HG03097 (cell line): ENCODE measurements around the gene GPHB5.
"Not testable (repeated sequence)": the region's sequence is repeated elsewhere in the genome, so short reads cannot be mapped to it uniquely, and the experiment has no call there.

ENCODE experiments used
- ATAC-seq: cut with Tn5 transposase; IDR thresholded peaks from one replicate; pipeline ENCODE4 v1.9.1; 2021; ENCODE audit not compliant: unreplicated experiment, low FRiP score

The GPHB5 gene, protein sequence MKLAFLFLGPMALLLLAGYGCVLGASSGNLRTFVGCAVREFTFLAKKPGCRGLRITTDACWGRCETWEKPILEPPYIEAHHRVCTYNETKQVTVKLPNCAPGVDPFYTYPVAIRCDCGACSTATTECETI

DNA sequence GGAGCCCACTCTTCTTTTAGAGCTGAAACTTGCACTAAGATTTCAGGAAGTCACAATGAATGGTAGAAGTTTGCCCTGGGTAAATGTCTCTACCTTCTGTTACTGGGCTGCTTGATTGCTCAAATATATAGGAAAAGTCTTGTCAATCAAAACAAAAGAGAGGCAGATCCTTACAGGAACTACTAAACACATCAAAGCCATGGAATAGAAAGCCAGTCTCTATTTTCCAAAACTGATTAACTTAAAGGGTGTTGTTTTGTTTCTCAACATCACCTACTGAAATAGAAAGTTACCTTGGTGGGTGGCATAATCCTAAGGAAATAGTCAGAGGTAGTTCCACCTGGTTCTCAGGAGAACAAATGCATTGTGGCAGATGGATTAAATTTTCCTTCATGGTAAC, at the start of gene GPHB5:
TSS of gene GPHB5 (minus strand) at position 101 of the 400 bp plus-strand sequence. CDS start 1,086 bp downstream, outside the sequence.
- no peak for ATAC-seq

DNA sequence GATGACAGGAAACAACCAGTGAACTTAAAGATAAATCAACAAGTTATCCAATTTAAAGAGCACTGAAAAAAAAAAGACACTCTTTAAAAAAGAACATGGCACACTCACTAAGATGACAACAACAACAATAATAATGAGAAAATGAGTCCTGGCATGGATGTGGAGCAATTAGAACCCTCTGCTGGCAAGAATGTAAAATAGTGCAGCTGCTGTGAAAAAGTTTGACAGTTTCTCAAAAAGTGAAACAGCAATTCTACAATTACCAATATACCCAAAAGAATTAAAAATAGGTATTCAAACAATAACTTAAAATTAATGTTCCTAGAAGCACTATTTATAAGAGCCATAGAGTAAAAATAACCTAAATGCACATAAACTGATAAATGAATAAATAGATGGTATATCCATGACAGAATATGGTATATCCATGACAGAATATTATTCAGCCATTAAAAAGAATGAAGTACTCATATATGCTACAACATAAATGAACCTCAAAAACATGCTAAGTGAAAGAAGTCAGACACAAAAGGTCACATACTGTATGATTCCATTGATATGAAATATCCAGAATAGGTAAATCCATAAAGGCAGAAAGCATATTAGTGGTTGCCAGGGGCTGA, 49.1 kb upstream of the GPHB5 start:
- ATAC-seq, result no peak

DNA sequence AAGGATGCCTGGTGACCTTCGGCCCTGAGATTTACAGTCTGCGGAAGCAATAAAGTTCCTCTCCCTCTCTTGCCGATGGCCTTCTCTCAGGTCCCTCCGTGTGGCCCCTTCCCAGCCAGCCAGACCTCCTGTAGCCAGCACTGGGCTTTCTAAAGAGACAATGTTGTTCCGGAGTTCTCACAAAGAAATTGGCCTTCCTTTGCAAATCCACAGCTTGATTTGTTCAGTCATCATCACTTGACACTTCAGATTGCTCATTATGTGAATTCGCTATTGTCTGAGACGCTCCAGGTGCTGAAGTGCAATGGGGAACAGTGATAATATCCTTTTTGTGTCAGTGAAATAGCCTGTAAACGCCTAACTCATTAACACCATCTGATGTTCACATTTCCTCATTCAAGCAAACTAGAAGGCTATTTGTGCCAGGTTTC, 43.7 kb upstream of the GPHB5 start:
- ATAC-seq, result no peak

DNA sequence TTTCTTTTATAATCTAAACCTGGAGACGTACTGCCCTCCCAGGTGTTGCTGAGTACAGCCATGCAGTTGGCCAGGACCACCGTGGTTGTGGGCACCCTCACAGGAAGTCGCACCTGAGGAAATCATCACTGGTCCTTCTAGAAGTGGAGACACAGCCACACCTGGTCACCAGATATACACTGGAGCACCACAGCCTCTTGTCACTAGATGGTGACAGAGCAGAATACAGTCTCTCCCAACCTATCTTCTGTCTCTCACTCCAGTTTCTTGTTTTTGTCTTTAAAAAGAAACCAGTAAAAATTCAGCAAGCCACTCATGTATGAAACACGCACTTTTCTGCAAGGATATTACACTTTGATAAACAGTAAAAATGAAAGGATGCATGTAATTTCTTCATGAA, 43.1 kb upstream of the GPHB5 start:
- no peak for ATAC-seq

DNA sequence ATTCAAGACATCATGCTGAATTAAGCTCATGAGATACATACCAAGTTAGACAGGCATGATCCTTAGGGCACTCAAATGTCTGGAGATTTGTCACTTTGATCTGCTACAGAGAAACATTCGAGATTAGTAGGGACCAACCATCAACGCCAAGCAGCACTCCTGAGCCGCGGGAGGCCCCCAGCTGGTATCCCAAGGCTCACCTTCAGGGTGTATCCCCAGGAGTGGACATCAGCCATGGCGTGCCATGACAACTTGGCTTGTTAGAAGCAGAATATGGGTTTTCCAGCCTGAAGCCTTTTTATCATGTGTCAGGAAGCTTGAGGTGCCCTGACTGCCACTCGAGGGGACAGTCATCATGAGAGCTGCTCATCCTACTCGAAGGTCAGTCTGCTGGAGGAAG, 39.1 kb upstream of the GPHB5 start:
- ATAC-seq, result no peak

DNA sequence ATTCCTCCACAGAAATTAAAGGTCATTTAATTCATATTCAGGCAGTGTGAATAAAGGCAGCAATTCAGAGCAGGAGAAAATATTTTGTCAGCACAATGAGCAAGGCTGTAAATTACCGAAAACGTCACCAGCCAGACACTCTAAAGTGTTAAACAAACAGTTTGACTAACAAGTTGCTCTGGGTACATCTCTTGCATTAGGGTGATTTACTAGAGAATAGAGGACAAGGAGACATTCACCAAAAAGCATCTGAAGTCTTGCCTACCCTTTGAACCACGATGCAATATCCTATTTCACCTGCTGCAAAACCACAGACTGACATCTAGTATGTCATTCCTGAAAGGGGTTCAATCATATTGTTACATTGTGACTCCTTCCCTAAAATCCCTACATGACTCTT, 27.1 kb upstream of the GPHB5 start:
- no peak for ATAC-seq

DNA sequence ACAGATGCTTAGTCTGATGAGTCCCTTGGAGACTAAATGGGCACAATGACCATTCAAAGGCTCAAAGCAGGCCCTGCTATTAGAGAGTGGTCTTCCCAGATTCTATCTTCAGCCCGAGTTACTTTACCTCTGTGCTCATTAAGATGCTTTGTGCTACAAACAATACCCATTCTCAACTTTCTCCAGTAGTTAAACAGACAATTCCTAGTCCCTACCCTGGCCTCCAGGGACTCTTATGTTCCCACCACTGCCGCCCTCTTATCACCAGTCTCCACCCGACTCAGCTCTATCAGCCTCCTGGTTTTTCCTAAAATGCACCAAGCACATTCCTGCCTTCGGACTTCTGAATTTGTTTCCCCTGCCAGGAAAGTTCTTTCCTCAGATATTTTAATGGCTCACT, 25.6 kb upstream of the GPHB5 start:
- no peak for ATAC-seq

DNA sequence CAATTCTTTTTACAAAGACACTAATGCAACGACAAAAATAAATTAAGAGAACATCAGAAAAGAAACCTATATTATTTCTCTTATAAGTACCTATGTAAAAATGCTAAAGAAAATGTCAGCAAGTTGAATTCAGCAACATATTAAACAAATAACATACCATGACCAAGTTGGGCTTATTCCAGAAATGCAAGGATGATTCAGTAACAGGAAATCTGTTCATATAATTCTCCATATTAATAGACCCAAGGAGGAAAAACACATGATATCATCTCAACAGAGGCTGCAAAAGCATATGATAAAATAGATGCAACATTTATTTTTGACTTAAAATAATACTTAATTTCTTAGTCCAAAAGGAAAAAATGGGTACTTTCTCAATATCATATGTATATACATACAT, 25.1 kb upstream of the GPHB5 start:
- no peak for ATAC-seq

DNA sequence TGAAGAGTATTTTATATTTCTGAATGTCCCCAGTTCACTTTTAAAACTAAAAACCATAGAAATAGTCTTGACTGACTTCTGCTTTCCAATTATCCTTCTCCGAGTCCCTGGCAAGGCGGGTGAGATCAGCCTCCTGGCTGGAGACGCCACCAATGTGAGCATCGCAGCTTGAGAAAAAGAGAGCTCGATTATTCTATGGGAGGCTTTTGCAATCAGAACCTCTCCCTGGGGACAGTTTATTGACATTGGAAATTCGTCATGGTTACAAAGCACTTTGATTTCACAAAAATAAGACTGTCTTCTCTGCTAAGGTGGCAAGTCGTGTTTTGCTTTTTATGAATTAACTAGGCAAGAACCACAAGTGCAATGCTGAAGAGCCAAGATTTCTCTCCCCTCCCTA, 23.6 kb upstream of the GPHB5 start:
- no peak for ATAC-seq

DNA sequence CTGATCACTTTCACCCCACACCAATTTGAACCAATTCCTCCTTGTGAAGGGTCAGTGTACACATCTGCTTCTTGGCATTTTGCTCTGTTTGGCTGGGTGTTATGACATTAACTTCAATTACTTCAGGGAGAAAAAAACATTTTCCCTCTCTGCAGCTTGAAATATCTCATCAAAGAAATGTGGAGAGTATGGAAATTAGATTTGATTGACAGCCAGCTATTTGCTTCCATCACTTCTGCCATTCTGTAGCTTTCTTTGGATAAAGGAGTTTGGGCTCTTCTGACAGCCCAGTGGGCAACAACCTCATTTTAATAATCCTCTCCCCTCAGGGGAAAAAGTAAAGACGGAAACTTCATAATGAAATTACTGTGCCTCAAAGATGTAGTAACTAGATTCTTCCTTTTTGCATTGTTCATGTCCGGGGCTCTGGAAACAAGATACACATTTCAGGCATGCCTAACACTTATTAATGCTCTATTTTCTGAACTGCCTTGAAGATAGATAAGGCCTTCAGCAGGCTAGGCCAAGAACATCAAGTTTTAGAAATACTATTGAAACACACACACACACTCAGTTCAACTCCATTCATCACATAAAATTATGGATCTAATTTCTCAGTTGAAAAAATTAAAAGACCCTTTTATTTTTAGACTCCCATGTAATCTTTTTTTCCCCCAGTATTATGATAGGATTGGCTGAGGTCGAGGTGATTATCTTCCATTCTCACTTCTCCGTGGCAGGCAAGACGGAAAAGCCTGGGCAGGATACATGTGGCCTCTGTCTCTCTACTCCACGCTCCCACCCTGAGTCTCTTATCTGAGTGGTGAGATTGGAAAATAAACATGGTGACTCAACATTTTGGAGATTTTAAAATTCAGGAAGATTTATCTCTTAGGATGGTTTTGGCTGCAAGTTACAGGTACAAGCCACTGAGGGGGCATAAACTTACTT, 10.3 kb upstream of the GPHB5 start:
- no peak for ATAC-seq

DNA sequence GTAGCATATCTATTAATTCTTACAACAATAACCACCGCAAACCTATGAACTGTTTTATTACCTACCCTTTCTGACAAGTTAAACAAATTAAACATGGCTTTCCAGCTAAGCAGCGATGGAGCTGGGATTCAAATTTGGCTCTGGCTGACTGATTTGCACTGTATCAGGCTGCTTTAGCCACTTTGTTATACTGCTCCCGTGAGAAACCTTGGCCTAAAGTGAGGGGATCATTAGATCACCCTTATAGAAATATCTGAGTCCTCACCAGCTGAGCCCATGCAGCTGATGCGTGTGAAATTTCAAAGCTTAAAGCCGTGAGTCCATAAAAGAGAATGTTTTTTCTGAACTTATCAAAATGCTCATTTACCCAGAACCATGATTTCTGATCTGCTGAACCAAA, 8.1 kb upstream of the GPHB5 start:
- no peak for ATAC-seq

DNA sequence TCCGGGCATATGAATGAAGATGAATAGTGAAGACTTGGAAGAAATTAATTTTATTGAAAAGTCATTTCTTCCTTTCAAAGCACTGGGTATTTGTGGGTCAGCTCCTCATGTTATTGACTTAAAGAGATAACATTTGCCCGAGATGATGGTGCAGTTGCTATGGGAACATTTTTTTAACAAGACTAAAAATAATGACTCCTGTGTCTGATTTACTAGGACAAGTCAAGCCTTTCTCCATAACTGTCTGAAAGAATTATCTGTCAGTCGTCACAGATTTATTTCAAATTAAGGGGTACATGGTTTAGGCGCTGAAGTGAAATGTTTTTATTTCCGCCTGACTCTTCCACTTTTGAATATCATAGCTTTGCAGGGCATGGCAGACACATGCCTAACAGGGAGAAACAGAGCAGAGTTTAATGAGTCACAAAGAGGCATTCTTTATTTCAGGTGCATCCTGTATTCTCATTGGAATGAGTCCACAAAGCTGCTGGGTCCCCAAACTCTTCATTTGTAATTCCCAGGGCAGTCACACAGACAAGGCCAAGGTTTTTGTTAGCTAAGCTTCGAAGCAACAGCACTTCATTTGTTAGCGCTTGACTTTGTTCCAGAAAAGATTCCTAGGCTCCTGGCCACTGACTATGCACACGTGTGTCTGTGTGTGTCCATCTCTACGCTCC, 4.3 kb upstream of the GPHB5 start:
- no peak for ATAC-seq

DNA sequence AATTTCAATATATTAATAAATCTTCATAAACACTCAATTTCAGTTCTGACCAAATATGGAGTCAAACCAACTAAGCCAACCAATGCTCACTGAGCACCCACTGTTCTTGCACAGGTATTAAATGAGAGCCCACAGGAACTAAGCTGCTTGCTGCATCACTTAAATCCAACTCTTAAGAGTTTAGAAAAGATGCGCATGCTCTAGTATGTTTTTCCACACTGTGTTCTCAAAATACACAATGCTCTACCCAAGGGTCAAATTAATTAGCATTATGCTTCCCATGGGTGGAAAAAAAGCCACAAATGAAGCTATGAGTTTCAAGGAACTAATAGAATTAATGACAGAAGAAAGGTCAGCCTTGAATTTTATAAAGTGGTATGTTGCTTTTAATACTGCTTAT, 3.7 kb upstream of the GPHB5 start:
- no peak for ATAC-seq

DNA sequence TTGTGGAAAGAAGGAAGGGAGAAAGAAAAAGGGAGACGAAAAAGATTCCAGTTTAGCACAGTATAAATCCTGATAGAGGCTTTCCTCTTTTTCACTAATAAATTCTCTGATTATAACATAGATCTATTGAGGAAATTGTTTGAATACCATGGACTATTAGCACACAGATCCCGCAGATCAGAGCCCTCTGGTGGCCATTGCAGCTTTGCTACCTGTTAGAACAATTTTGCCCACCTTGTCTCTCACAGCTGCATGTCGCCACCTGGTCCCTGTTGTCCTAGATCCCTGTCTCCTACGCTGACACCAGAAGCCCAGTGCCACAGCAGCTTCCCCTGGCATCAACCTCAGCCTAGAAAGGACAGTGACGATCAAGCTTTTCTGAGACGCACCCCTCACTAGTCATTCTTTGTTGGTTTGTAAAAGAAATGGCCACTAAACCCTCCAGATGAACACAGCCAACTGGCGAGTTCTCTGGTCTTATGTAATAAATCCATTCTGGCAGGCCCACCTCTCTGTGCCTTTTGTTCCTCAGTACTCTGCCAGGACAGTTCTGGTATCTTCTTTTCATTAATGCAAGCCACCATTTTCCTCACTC, 9.9 kb downstream of the GPHB5 start:
- ATAC-seq, result no peak

DNA sequence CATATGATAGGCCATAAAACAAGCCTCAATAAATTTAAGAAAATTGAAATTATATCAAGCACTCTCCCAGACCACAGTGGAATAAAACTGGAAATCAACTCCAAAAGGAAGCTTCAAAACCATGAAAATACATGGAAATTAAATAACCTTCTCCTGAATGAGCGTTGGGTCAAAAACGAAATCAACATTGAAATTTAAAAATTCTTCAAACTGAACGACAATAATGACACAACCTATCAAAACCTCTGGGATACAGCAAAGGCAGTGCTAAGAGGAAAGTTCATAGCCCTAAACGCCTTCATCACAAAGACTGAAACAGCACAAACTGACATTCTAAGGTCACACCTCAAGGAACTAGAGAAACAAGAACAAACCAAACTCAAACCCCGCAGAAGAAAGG, 14.3 kb downstream of the GPHB5 start:
- ATAC-seq, result not testable (repeated sequence)

DNA sequence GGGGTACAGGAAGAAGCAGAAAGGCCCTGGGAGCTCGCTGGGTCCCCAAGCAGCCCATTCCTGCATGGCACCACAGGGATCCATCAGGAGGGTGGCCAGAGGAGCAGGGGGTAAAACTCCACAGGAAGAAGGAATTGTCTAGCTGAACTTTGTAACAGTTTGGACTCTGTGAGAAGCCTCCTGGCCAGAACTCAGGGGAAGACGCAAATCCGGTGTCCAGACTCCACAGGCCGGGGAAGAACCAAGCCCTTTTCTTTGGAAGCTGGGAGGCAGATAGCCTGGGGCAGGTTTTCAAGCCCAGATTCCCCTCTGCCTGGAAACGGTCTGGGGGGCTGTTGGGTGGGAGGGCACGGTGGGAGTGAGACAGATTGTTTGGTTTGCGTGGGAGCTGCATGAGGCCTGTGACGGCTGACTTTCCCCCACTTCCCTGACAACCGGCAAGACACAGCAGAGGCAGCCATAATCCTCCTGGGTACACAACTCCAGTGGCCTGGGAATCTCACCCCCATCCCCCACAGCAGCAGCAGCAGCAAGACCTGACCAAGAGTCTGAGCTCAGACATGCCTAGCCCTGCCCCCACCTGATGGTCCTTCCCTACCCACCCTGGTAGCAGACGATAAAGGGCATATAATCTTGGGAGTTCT, 16.7 kb downstream of the GPHB5 start:
- ATAC-seq, result no peak

DNA sequence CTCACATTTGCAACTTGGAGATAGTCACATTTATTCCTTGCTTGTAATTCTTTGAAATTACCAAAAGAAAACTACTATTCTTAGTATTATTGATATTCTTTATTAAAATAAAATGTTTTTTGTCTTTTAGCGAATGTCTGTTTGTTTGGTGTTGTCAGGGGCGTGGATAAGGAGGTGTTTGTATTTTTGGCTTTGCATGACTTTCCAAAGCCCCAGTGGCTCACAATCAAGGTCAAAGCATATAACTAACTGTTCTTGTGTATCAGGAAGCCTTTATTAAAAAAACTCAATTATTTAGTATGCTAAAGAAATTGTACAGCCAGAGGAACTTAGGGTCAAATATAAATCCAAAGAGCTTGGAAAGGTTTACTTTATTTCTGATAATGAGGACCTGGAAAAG, 17.9 kb downstream of the GPHB5 start:
- no peak for ATAC-seq

DNA sequence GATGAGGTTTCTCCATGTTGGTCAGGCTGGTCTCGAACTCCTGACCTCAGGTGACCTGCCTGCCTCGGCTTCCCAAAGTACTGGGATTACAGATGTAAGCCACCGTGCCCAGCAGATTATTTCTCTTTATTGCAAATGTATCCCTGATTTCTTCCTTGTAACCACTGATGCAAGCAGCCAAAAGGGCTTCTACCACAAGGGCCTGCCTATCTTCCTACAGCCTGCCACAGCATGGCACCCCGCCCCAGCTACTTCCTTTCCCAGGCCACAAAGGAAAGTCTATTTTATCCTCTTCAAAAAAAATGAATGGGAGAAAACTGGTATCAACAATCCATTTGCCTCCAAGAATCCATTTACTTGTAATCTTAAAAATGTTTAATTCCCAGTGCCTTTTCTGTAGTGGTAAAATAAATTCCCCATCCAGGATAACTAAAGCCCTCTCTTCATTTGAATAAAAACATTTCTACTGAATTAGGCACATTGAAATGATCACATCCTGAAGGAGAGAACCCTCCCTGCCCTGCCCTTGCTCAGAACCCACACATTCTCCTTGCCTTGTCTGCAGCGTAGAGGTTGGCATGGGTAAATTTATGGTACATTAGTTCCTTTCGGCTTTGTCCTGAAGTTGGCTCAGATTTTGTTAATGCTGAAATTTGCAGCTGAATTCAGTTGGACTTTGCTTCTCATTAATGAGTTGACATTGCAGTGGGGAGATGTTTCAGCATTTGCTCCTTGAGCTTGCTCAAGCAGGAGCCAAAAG, 19.2 kb downstream of the GPHB5 start:
- no peak for ATAC-seq

DNA sequence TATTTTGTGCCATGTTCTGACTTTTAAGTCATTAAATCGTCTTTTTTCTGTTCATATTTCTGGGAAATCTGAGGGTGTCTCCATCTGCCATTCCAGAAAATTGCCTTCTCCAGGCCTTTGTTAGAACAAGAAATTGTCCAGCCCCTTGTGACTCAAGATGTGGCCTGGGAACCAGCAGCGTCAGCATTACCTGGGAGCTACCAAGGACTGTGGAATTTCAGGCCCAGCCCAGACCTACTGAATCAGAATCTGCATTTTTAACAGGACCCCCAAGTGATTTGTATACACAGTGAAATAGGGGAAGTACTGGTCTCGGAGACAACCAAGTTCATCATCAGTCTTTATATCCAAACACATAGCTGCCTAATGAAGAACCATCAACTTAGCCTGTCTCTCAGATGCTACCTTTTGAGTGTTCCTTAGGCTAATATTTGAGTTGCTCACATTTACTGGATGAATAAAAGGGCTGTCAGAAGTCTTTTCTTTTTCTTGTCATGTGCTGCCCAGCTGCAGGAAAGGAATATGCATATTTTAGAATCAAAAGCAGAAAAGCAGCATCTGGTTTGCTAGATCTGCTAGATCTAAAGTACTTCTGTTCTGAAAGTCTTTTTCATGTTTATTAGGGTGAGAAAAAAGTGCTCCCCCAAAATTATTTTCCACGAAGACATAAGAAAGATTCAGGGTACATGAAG, 21.2 kb downstream of the GPHB5 start:
- no peak for ATAC-seq
